ENCODE measurements around the gene KIFC1.

Gene KIFC1

GRCh38 chr6:33427585-33428223 lies 36.1 kb downstream of the KIFC1 start:
- DNase-seq, result no peak

GRCh38 chr6:33428224-33428965 lies 36.8 kb downstream of the KIFC1 start:
- no peak for DNase-seq

GRCh38 chr6:33428966-33429749 lies 37.5 kb downstream of the KIFC1 start:
- no peak for DNase-seq

GRCh38 chr6:33429750-33430052 lies 38.1 kb downstream of the KIFC1 start:
- DNase-seq, result no peak

- no peak for DNase-seq
These were observed 38.7 kb downstream of the KIFC1 start for GRCh38 chr6:33430334-33430733.

GRCh38 chr6:33430991-33431879 lies 39.6 kb downstream of the KIFC1 start:
- DNase-seq, result no peak

- DNase-seq, result no peak
These were observed 40.4 kb downstream of the KIFC1 start for GRCh38 chr6:33431880-33432541.

GRCh38 chr6:33432546-33432945 lies 40.9 kb downstream of the KIFC1 start:
- DNase-seq, result no peak

GRCh38 chr6:33433001-33433543 lies 41.4 kb downstream of the KIFC1 start:
- DNase-seq, result no peak

- DNase-seq, result no peak
These were observed 42.0 kb downstream of the KIFC1 start for GRCh38 chr6:33433544-33434191.

GRCh38 chr6:33434961-33435360 lies 43.3 kb downstream of the KIFC1 start:
- no peak for DNase-seq

- no peak for DNase-seq
These were observed 46.0 kb downstream of the KIFC1 start for GRCh38 chr6:33437666-33438065.

GRCh38 chr6:33438978-33439594 lies 47.5 kb downstream of the KIFC1 start:
- no peak for DNase-seq

GRCh38 chr6:33439956-33440648 lies 48.5 kb downstream of the KIFC1 start:
- DNase-seq, result no peak

- no peak for DNase-seq
These were observed 49.2 kb downstream of the KIFC1 start for GRCh38 chr6:33440649-33441309.

GRCh38 chr6:33441457-33441856 lies 49.8 kb downstream of the KIFC1 start:
- DNase-seq, result no peak

GRCh38 chr6:33442283-33442682 lies 50.7 kb downstream of the KIFC1 start:
- no peak for DNase-seq

- no peak for DNase-seq
These were observed 51.4 kb downstream of the KIFC1 start for GRCh38 chr6:33443025-33443424.

- no peak for DNase-seq
These were observed 52.2 kb downstream of the KIFC1 start for GRCh38 chr6:33443619-33444504.
